Measurements from ENCODE around the gene SREBF1. TPM values are rescaled to one million over a fixed set of nuclear protein-coding genes. Genes with fewer than 3 reads are reported as not detected.

The SREBF1 gene
- polyA plus RNA-seq, 1 of the 3 experiments (the other 2 are of a cell fraction): 20.4 TPM

- TF ChIP-seq FOXJ3 (CRISPR knock-in tag; IDR thresholded peaks at IDR 0.05): no peak
These were observed 36.0 kb upstream of the SREBF1 start (continued) for GRCh38 chr17:17872547-17873345.

- H3K9me2 ChIP-seq: no peaks in the 10 kb centered on the region
- H3K4me1 ChIP-seq (ENCODE audit: control insufficient read depth in 1 of 2, insufficient read depth in 2 of 2, low read depth in 1 of 2, low read length in 1 of 2): peaks cover 0 to 50% of the 10 kb centered on the region in 2 experiments; a peak in 3 of 4 replicates
- CTCF ChIA-PET: interaction anchor here (1.0 to 2.8 kb wide), 4 partner anchors 9 to 47 kb away, joined by 3 to 16 read pairs (median 5); no protein-coding TSS in a partner anchor
- POLR2A ChIA-PET: interaction anchor here (1.2 kb wide), 1 partner anchor 54 kb away, joined by 3 read pairs; no protein-coding TSS in a partner anchor
- no peak overlapping the region for H2AFZ ChIP-seq (ENCODE audit: low read depth)
- H3K27me3 ChIP-seq (ENCODE audit: insufficient read depth): no peaks in the 10 kb centered on the region
- no peak overlapping the region for H3K4me3 ChIP-seq (ENCODE audit: low read depth in 2 of 2, low read length in 1 of 2)
- H3F3A ChIP-seq (replicated peaks; ENCODE audit: insufficient read depth): peaks cover 5% of the 10 kb centered on the region
- H3K27ac ChIP-seq (ENCODE audit: low read depth in 2 of 2, low read length in 1 of 2): peak overlapping the region in 1 of 2 experiments; percentile 56; a peak in 2 of 4 replicates
- no peak overlapping the region for H3K4me2 ChIP-seq
- H3K9ac ChIP-seq: no peak overlapping the region
- TF ChIP-seq JUND (IDR thresholded peaks at IDR 0.05): no peak
- TF ChIP-seq TCF12 (IDR thresholded peaks at IDR 0.05): no peak
- TF ChIP-seq RCOR1 (IDR thresholded peaks at IDR 0.05; ENCODE audit: low read length): no peak
- TF ChIP-seq NFIC (IDR thresholded peaks at IDR 0.05; ENCODE audit: borderline replicate concordance): no peak
- TF ChIP-seq EZH2phosphoT487 (IDR thresholded peaks at IDR 0.05; ENCODE audit: borderline replicate concordance, low read depth): no peak
- TF ChIP-seq USF2 (IDR thresholded peaks at IDR 0.05; ENCODE audit: borderline replicate concordance, low read depth, low read length): no peak
- no peak for TF ChIP-seq CHD2 (IDR thresholded peaks at IDR 0.05; ENCODE audit: low read length, partially characterized antibody)
- TF ChIP-seq SIN3A (IDR thresholded peaks at IDR 0.05; ENCODE audit: borderline replicate concordance, low read depth, low read length): no peak
- no peak for TF ChIP-seq MAX (IDR thresholded peaks at IDR 0.05; ENCODE audit: low read depth)
- no peak for TF ChIP-seq MXI1 (IDR thresholded peaks at IDR 0.05; ENCODE audit: low read depth, low read length)
- no peak for TF ChIP-seq GATA2 (CRISPR knock-in tag; IDR thresholded peaks at IDR 0.05)
- no peak for TF ChIP-seq ELF1 (IDR thresholded peaks at IDR 0.05)
- no peak for TF ChIP-seq REST (IDR thresholded peaks at IDR 0.05; ENCODE audit: low read depth, low read length)
- TF ChIP-seq RXRA (IDR thresholded peaks at IDR 0.05; ENCODE audit: borderline replicate concordance, low read depth): no peak
- TF ChIP-seq FOXJ3 (CRISPR knock-in tag; IDR thresholded peaks at IDR 0.05): no peak
- no peak for TF ChIP-seq POLR2AphosphoS5 (IDR thresholded peaks at IDR 0.05; ENCODE audit: low read depth, low read length)
- TF ChIP-seq GABPA (IDR thresholded peaks at IDR 0.05; ENCODE audit: low read depth): no peak
- no peak for TF ChIP-seq USF1 (IDR thresholded peaks at IDR 0.05; ENCODE audit: borderline replicate concordance, low read depth)
- no peak for TF ChIP-seq RAD21 (IDR thresholded peaks at IDR 0.05; ENCODE audit: low read length)
- H3K9me3 ChIP-seq: no peaks in the 10 kb centered on the region
- 99% methylated on average over 3 of the region's 3 CpGs for WGBS (ENCODE audit: low lambda C conversion rate)
- H3K79me2 ChIP-seq (ENCODE audit: insufficient read depth): no peaks in the 10 kb centered on the region
- H4K20me1 ChIP-seq (ENCODE audit: insufficient read depth): no peaks in the 10 kb centered on the region
- no peak for DNase-seq
- peaks cover 27 to 69% of the 10 kb centered on the region in 2 experiments for H3K36me3 ChIP-seq (replicated peaks in 1 of 2; ENCODE audit: control insufficient read depth in 1 of 2, insufficient read depth in 2 of 2, low read length in 1 of 2)
These were observed 35.1 kb upstream of the SREBF1 start for GRCh38 chr17:17871913-17872312.
